ENCODE measurements around the gene PCYT2. TPM values are rescaled to one million over a fixed set of nuclear protein-coding genes. Genes with fewer than 3 reads are reported as not detected.

PCYT2 gene
- total and polyA plus RNA-seq, 9 of the 15 experiments (the other 6 are each of a cell fraction or from before 2014, with no cell fraction given): 0.92 to 134 (median 82.5) TPM

GRCh38 chr17:81867170-81867990 is 43.8 kb downstream of the PCYT2 start (continued):
- TF ChIP-seq ZNF589 (CRISPR knock-in tag; IDR thresholded peaks at IDR 0.05; ENCODE audit: low read depth) (no peak), NR2C2 (CRISPR knock-in tag; IDR thresholded peaks at IDR 0.05) (no peak), NR2C2 (tag; IDR thresholded peaks at IDR 0.05) (no peak), RBM17 (IDR thresholded peaks at IDR 0.05; ENCODE audit: borderline replicate concordance, low read depth, low read length) (no peak), KLF6 (CRISPR knock-in tag; IDR thresholded peaks at IDR 0.05; ENCODE audit: borderline replicate concordance) (no peak), ELF1 (tag; IDR thresholded peaks at IDR 0.05) (no peak), CREB3 (tag; conservative IDR thresholded peaks at IDR 0.05; ENCODE audit: low read depth) (no peak), ZNF224 (CRISPR knock-in tag; IDR thresholded peaks at IDR 0.05) (no peak), ZNF707 (CRISPR knock-in tag; conservative IDR thresholded peaks at IDR 0.05) (no peak), STAT5A (IDR thresholded peaks at IDR 0.05; ENCODE audit: borderline replicate concordance, low read length) (no peak), NFXL1 (CRISPR knock-in tag; IDR thresholded peaks at IDR 0.05) (no peak), HMGXB4 (CRISPR knock-in tag; IDR thresholded peaks at IDR 0.05) (no peak), EGR1 (conservative IDR thresholded peaks at IDR 0.05) (no peak), E2F6 (IDR thresholded peaks at IDR 0.05; ENCODE audit: borderline replicate concordance in 1 of 2, extremely low read depth in 1 of 2, insufficient read depth in 1 of 2, insufficient read length in 1 of 2, low read depth in 1 of 2, low read length in 1 of 2, poor library complexity in 1 of 2, severe bottlenecking in 1 of 2) (peak in 1 of 2 experiments; percentile 19), CBFA2T3 (IDR thresholded peaks at IDR 0.05) (no peak), ZMIZ1 (IDR thresholded peaks at IDR 0.05; ENCODE audit: low read depth in 2 of 2, low read length in 2 of 2) (no peak), ZNF395 (CRISPR knock-in tag; IDR thresholded peaks at IDR 0.05) (no peak), BRD4 (IDR thresholded peaks at IDR 0.05) (no peak)
